A549 (cell line): ENCODE data around the gene WNT7B. TPM values are rescaled to one million over a fixed set of nuclear protein-coding genes. Genes with fewer than 3 reads are reported as not detected.

Experiments used
- ATAC-seq, 2 experiments: fragments of 200-7000 bp in 1 of 2; fragments of >200 bp in 1 of 2; cut with Nextera tagmentation in 1 of 2; cut with Tn5 transposase in 1 of 2; 3 replicates each; pipeline versions ENCODE4 v1.8.0 to v1.9.1; 2018 to 2020; ENCODE audit warnings: mild to moderate bottlenecking in 1 of 2, moderate library complexity in 1 of 2
- CTCF ChIA-PET: fragments of 300-600 bp; sonication (Branson Sonifier 250); formaldehyde crosslinking; extraction: SDS; loops from one replicate; lab custom pipeline; 2021; ENCODE audit warnings: antibody characterized with exemption, inconsistent platforms; lab: Yijun Ruan, JAX
- POLR2A ChIA-PET: fragments of 350-600 bp; formaldehyde crosslinking; extraction: SDS; loops from one replicate; lab custom pipeline; 2021; ENCODE audit warnings: antibody characterized with exemption, inconsistent platforms; lab: Yijun Ruan, JAX
- DNase-seq, 2 experiments: peaks; one replicate each; pipeline versions ENCODE4 v3.0.0 to v3.0.0-alpha.2; 2011 to 2016; ENCODE audit warnings: low read depth in 1 of 2, low spot score in 1 of 2
- FAIRE-seq: peaks from 2 replicates; lab custom pipeline; 2011; peaks lifted over from hg19 to GRCh38; lab: Jason Lieb, UNC
- H3K27ac ChIP-seq, 2 experiments: fragments of >200 bp; sonication (Bioruptor Twin); formaldehyde crosslinking; 3 replicates each; pipeline ENCODE4 v1.5.1; 2016 to 2017
- H3K4me1 ChIP-seq: fragments of >200 bp; sonication (Bioruptor Twin); formaldehyde crosslinking; 3 replicates; pipeline ENCODE4 v1.6.1; 2016
- H3K4me2 ChIP-seq: fragments of >200 bp; sonication (Bioruptor Twin); formaldehyde crosslinking; 3 replicates; pipeline ENCODE4 v1.6.1; 2016
- H3K4me3 ChIP-seq: fragments of >200 bp; sonication (Bioruptor Twin); formaldehyde crosslinking; 3 replicates; pipeline ENCODE4 v1.5.1; 2016
- H3K9me3 ChIP-seq: fragments of >200 bp; sonication (Bioruptor Twin); formaldehyde crosslinking; 3 replicates; pipeline ENCODE4 v1.6.1; 2016
- EHMT2 ChIP-seq: fragments of 200-600 bp; sonication (generic); IDR thresholded peaks from 2 replicates; pipeline ENCODE4 v1.6.1; 2016; ENCODE audit warnings: antibody characterized with exemption, low read depth, mild to moderate bottlenecking, moderate library complexity
- EP300 ChIP-seq, 2 experiments: fragments of >200 bp; sonication (Bioruptor Twin); formaldehyde crosslinking; IDR thresholded peaks; 2 replicates in 1 of 2; 3 replicates in 1 of 2; pipeline ENCODE4 v1.6.1; 2016 to 2017
- JUN ChIP-seq, 2 experiments: fragments of >200 bp; sonication (Bioruptor Twin); formaldehyde crosslinking; IDR thresholded peaks; 2 replicates in 1 of 2; 3 replicates in 1 of 2; pipeline ENCODE4 v1.6.1; 2016 to 2017
- MAZ ChIP-seq: fragments of 150-350 bp; IDR thresholded peaks from 2 replicates; pipeline ENCODE4 v1.6.1; 2014; ENCODE audit warnings: antibody characterized with exemption, low read depth, low read length, borderline replicate concordance
- POLR2A ChIP-seq: IDR thresholded peaks from 2 replicates; pipeline ENCODE4 v1.6.1; 2012; ENCODE audit warnings: mild to moderate bottlenecking, low read length
- POLR2AphosphoS2 ChIP-seq: conservative IDR thresholded peaks from 2 replicates; pipeline ENCODE4 v1.6.1; 2012; ENCODE audit warnings: low read length, improper control_type of control experiment, inconsistent platforms
- ZSCAN20 ChIP-seq: fragments of 250-450 bp; sonication (Bioruptor Pico); IDR thresholded peaks from 2 replicates; pipeline ENCODE4 v1.8.0; 2022; ENCODE audit warnings: mild to moderate bottlenecking, moderate library complexity
- WGBS: methylation state at CpG from one replicate; pipeline ENCODE4 v1.1.6; 2017; ENCODE audit errors: missing lambda C conversion rate; 5-methylcytosine and 5-hydroxymethylcytosine counted together
- polyA minus RNA-seq: library from RNA; depleted of rRNA, polyadenylated mRNA; stranded (reverse); fragments of >200 nt; gene quantifications from 2 replicates; pipeline ENCODE4 v1.2.3, GENCODE V29; 2011; rRNA and poly(A)+ RNA removed
- polyA plus RNA-seq, 4 experiments: library from polyadenylated mRNA; depleted of rRNA in 3 of 4; stranded (reverse); fragments of >200 nt; fragmentation: RNase III in 1 of 4; extraction: RNeasy Plus Mini Kit Qiagen cat#74134 plus additional on column Dnase treatment in 1 of 4; gene quantifications; 2 replicates in 3 of 4; 3 replicates in 1 of 4; pipeline ENCODE4 v1.2.3, GENCODE V29; 2011 to 2017
- TF ChIP-seq, protein P1 (sequence below): fragments of 250-450 bp; sonication (Bioruptor Pico); IDR thresholded peaks from 2 replicates; pipeline ENCODE4 v1.5.0; 2021; ENCODE audit warnings: mild to moderate bottlenecking, moderate library complexity, borderline replicate concordance
- TF ChIP-seq, protein P2 (sequence below): IDR thresholded peaks from 2 replicates; pipeline ENCODE4 v1.6.1; 2012; ENCODE audit warnings: low read depth, borderline replicate concordance
- TF ChIP-seq, protein P3 (sequence below): fragments of >200 bp; sonication (Bioruptor Twin); formaldehyde crosslinking; IDR thresholded peaks from 3 replicates; pipeline ENCODE4 v1.6.1; 2016
- TF ChIP-seq, protein P4 (sequence below): fragments of 450-650 bp; IDR thresholded peaks from 2 replicates; pipeline ENCODE4 v1.6.1; 2014; ENCODE audit warnings: antibody characterized with exemption

The WNT7B gene
- polyA plus RNA-seq (2011; rRNA removed) = 16.9 and 21.0 TPM in 2 replicates
- 36.4 and 59.9 TPM in 2 replicates for polyA plus RNA-seq (2012; cell fraction: cytosol; rRNA removed)
- polyA plus RNA-seq (2012; cell fraction: nucleus; rRNA removed) = 48.0 and 49.6 TPM in 2 replicates
- 80.8 to 92.0 TPM (median 82.2 TPM) in 3 replicates for polyA plus RNA-seq (2017; fragmentation: RNase III; extraction: RNeasy Plus Mini Kit Qiagen cat#74134 plus additional on column Dnase treatment)
- polyA minus RNA-seq = 19.4 and 42.1 TPM in 2 replicates

DNA sequence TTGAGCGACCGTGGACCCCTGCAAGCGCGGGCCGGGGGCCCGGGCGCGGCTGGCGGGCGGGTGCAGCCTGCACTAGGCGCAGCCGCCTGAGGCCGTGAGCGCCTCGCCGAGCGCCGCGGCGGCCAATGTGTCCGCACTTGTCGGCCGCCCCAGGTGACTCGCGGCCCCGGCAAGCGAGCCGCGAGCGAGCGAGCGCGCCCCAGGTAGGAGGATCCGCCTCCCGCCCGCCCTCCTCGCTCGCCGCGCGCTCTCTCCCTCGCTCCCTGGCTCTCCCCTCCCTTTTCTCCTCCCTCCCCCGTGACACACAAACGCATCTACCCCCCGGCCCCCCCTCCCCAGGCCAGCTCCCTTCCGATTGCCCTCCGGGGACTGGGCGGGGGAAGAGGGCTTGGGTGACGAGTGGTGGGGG lies at the start of gene WNT7B:
Gene WNT7B (minus strand): TSS at position 160 of the 409 bp plus-strand sequence. CDS start 408 bp downstream, outside the sequence.
- ATAC-seq (peak; percentile 35 to 56), DNase-seq (peak; percentile 35 to 87), FAIRE-seq (no peak)
- ChIA-PET POLR2A (interaction anchor here (0.6 to 0.9 kb wide), 7 partner anchors 102 to 417 kb away, joined by 3 to 9 read pairs (median 4); no protein-coding TSS in a partner anchor), CTCF (interaction anchor here (0.8 kb wide), 1 partner anchor 337 kb away, joined by 4 read pairs; no protein-coding TSS in a partner anchor)
- Histone ChIP-seq H3K27ac (peak within 1 kb of the TSS; percentile 97 to 99), H3K9me3 (no peaks in the 10 kb centered on the region), H3K4me1 (peaks cover 33% of the 10 kb centered on the region), H3K4me2 (peak within 1 kb of the TSS; percentile 100), H3K4me3 (peak within 1 kb of the TSS; percentile 99)
- WGBS = no CpG with 5 or more reads among the region's 49 CpGs
- TF ChIP-seq POLR2AphosphoS2 = no peak
- TF ChIP-seq, protein P1, sequence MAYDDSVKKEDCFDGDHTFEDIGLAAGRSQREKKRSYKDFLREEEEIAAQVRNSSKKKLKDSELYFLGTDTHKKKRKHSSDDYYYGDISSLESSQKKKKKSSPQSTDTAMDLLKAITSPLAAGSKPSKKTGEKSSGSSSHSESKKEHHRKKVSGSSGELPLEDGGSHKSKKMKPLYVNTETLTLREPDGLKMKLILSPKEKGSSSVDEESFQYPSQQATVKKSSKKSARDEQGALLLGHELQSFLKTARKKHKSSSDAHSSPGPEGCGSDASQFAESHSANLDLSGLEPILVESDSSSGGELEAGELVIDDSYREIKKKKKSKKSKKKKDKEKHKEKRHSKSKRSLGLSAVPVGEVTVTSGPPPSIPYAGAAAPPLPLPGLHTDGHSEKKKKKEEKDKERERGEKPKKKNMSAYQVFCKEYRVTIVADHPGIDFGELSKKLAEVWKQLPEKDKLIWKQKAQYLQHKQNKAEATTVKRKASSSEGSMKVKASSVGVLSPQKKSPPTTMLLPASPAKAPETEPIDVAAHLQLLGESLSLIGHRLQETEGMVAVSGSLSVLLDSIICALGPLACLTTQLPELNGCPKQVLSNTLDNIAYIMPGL (CRISPR knock-in tag) = no peak
- TF ChIP-seq, protein P2, sequence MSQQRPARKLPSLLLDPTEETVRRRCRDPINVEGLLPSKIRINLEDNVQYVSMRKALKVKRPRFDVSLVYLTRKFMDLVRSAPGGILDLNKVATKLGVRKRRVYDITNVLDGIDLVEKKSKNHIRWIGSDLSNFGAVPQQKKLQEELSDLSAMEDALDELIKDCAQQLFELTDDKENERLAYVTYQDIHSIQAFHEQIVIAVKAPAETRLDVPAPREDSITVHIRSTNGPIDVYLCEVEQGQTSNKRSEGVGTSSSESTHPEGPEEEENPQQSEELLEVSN = no peak
- TF ChIP-seq EP300 (IDR thresholded peaks at IDR 0.05) = peak in 1 of 2 experiments; percentile 33; a peak in 1 of 5 replicates
- TF ChIP-seq POLR2A = peak; percentile 79
- peak in 1 of 2 experiments; percentile 70; a peak in 2 of 5 replicates for TF ChIP-seq JUN (IDR thresholded peaks at IDR 0.05)
- no peak for TF ChIP-seq EHMT2
- TF ChIP-seq, protein P3, sequence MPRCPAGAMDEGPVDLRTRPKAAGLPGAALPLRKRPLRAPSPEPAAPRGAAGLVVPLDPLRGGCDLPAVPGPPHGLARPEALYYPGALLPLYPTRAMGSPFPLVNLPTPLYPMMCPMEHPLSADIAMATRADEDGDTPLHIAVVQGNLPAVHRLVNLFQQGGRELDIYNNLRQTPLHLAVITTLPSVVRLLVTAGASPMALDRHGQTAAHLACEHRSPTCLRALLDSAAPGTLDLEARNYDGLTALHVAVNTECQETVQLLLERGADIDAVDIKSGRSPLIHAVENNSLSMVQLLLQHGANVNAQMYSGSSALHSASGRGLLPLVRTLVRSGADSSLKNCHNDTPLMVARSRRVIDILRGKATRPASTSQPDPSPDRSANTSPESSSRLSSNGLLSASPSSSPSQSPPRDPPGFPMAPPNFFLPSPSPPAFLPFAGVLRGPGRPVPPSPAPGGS = 0 out of 3 replicates have a peak, but pooled peaks have one; percentile 26
- no peak for TF ChIP-seq MAZ
- TF ChIP-seq, all 56 proteins: peak for 4

DNA sequence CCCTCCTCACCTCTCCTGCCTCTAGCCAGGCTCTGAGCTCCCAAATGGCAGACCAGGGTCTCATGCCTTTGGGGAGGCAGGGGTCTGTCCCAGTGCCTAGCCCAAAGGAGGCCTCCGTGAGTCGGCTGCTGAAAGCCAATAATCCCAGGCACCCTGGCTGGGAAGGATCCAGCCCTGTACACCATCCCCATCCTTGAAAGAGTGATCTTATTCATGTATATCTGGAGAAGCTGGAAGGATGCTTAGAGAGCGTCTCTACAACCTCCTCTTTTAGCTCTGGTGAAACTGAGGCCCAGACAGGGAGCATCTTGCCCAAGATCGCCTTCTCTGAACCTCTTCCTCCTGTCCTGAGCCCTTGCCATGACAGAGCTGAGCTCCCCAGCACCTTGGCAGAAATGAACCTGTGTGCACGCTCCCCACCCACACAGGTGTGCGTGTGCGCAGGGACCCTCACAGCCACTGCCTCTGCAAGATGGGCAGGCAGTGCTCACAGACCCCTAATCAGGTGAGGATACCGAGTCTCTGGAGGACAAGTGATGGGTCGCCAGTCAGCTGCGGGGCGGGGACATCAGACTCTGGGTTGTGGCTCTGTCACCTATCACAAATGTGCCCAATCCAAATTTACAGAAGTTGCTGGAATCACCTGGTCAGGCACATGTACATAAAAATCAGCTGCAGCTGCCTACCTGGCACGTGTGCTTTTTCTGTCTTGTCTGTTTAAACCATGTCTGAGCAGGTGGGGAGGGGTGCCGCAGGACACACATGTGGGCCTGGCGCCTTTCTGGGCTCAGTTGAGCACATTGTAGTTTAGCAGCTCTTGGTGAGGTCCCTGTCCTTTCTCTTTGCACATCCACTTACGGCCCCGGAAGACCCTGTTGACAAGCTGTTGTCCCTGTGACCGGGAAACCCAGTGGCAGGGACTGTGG lies 49.3 kb upstream of the WNT7B start:
- Histone ChIP-seq H3K4me1 (peaks cover 11% of the 10 kb centered on the region; the same call in 2 of the 3 replicates), H3K27ac (no peak overlapping the region; a peak in 2 of 6 replicates), H3K4me2 (no peak overlapping the region), H3K9me3 (no peaks in the 10 kb centered on the region), H3K4me3 (no peak overlapping the region)
- FAIRE-seq (no peak), DNase-seq (no peak), ATAC-seq (no peak)
- ChIA-PET POLR2A (interaction anchor here (1.3 kb wide), 1 partner anchor 10 kb away, joined by 8 read pairs; no protein-coding TSS in a partner anchor), CTCF (interaction anchor here (1.3 to 5.5 kb wide), 6 partner anchors 9 to 32 kb away, joined by 3 to 38 read pairs (median 5); no protein-coding TSS in a partner anchor)
- 89% methylated on average over 14 of the region's 17 CpGs for WGBS
- TF ChIP-seq, protein P2 = no peak
- TF ChIP-seq, protein P4, sequence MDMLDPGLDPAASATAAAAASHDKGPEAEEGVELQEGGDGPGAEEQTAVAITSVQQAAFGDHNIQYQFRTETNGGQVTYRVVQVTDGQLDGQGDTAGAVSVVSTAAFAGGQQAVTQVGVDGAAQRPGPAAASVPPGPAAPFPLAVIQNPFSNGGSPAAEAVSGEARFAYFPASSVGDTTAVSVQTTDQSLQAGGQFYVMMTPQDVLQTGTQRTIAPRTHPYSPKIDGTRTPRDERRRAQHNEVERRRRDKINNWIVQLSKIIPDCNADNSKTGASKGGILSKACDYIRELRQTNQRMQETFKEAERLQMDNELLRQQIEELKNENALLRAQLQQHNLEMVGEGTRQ = no peak
- TF ChIP-seq ZSCAN20 = no peak
- TF ChIP-seq MAZ = no peak
